OCI-LY1 (cell line): Measurements from ENCODE around the gene SYPL1.

Experiments used
- EZH2 ChIP-seq: fragments of 200-600 bp; sonication (generic), shearing (Covaris generic); IDR thresholded peaks from 2 replicates; pipeline ENCODE4 v1.8.0; 2017; ENCODE audit warnings: borderline replicate concordance, mixed run types, mild to moderate bottlenecking, antibody characterized with exemption, low read length, moderate library complexity, mixed read lengths
- TF ChIP-seq, protein P1 (sequence below): fragments of 200-600 bp; sonication (generic), shearing (Covaris generic); IDR thresholded peaks from 2 replicates; pipeline ENCODE4 v1.5.1; 2017; ENCODE audit warnings: mild to moderate bottlenecking, antibody characterized with exemption, low read length, moderate library complexity, mixed read lengths

- TF ChIP-seq EZH2: no peak
- TF ChIP-seq, protein P1, sequence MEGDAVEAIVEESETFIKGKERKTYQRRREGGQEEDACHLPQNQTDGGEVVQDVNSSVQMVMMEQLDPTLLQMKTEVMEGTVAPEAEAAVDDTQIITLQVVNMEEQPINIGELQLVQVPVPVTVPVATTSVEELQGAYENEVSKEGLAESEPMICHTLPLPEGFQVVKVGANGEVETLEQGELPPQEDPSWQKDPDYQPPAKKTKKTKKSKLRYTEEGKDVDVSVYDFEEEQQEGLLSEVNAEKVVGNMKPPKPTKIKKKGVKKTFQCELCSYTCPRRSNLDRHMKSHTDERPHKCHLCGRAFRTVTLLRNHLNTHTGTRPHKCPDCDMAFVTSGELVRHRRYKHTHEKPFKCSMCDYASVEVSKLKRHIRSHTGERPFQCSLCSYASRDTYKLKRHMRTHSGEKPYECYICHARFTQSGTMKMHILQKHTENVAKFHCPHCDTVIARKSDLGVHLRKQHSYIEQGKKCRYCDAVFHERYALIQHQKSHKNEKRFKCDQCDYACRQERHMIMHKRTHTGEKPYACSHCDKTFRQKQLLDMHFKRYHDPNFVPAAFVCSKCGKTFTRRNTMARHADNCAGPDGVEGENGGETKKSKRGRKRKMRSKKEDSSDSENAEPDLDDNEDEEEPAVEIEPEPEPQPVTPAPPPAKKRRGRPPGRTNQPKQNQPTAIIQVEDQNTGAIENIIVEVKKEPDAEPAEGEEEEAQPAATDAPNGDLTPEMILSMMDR: no peak
Measured at GRCh38 chr7:106104721-106105260, 7.3 kb downstream of the SYPL1 start.
